ENCODE measurements around the gene TTLL11.

TTLL11 gene, protein sequence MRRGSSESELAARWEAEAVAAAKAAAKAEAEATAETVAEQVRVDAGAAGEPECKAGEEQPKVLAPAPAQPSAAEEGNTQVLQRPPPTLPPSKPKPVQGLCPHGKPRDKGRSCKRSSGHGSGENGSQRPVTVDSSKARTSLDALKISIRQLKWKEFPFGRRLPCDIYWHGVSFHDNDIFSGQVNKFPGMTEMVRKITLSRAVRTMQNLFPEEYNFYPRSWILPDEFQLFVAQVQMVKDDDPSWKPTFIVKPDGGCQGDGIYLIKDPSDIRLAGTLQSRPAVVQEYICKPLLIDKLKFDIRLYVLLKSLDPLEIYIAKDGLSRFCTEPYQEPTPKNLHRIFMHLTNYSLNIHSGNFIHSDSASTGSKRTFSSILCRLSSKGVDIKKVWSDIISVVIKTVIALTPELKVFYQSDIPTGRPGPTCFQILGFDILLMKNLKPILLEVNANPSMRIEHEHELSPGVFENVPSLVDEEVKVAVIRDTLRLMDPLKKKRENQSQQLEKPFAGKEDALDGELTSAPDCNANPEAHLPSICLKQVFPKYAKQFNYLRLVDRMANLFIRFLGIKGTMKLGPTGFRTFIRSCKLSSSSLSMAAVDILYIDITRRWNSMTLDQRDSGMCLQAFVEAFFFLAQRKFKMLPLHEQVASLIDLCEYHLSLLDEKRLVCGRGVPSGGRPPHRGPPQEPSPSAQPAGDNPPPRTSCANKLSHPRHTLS

DNA sequence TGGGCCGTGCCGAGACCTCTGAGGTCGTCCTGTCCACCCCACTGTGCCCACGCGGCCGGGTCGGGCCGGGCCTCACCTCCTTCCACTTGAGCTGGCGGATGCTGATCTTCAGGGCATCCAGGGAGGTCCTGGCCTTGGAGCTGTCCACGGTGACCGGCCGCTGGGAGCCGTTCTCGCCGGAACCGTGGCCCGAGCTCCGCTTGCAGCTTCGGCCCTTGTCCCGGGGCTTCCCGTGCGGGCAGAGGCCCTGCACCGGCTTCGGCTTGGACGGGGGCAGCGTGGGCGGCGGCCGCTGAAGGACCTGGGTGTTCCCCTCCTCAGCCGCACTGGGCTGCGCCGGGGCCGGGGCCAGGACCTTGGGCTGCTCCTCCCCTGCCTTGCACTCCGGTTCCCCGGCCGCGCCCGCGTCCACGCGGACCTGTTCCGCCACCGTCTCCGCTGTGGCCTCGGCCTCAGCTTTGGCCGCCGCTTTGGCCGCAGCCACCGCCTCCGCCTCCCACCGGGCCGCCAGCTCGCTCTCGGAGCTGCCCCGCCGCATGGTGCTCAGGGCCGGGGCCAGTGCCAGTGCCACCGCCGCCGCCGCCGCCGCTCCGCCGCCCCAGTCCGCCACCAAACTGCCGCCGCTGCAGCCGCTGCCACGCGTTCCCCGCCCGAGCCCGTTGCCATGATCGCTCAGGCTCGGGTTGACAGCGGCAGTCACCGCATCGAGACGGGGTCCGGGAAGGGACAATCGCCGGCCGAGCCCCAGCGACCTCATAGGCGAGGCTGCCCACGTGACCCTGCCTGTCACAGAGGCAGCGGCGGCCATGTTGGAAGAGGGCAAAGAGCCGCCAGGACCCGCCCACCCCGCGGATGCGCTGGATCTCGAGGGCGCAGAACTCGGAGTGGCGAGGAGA is at the start of gene TTLL11:
TTLL11 (minus strand) TSS at position 698 of the 896 bp plus-strand sequence; CDS start at position 538, 160 bp downstream.
- peak; percentile 90 for DNase-seq

DNA sequence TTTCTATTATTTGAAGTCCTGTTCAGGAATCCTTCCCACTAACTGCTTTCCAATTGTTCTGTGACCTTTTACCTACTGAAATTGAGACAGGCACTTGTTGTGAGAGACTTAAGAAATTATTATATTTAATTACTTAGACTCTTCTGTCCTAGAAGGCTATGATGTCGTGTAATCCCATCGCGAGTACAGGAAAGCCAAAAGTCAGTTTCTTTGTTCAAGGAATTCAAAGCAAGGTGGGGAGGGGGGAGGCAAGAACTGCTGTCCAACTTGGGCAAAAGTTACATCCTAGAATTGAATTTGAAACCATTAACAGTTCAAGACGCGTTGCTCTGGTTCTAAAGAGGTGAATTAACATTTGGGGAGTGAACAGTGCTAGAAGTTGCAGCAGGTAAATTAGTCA is 48.6 kb upstream of the TTLL11 start:
- no peak for DNase-seq

DNA sequence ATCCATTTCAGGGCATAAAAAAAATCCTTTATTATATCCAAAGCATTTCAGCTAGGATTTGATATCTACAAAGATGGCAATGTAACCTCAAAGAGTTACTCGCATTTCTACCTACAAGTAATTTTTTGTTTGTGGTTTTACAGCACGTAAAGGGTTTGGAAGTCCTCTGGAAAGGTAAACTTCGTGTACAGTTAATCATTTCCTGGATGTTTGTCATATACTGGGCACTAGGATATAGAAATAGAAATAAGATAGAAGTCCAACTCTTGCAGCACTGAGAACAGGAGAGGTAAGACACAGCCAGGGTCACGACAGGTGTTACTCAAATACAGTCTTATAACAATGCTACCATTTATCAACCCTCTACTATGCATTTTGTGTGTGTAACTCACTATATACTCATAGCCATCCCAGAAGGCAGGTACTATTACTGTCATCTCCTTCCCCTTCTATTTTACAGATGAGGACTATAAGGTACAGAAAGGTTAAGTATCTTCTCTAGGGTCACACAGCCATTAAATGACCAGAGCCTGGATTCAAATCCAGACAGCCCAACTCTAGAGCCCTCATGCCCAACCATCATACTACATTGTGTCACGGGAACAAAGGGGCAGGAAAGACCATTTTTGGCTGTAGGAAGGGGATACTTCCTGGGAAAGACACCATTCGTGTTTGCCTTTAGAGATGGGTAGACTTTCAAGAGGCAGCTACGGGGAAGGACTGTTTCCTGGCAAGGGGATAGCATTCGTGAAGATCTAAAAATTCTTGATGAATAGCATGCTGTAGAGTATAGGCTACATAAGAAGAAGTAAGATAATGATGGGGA is 47.5 kb upstream of the TTLL11 start:
- DNase-seq, result no peak

DNA sequence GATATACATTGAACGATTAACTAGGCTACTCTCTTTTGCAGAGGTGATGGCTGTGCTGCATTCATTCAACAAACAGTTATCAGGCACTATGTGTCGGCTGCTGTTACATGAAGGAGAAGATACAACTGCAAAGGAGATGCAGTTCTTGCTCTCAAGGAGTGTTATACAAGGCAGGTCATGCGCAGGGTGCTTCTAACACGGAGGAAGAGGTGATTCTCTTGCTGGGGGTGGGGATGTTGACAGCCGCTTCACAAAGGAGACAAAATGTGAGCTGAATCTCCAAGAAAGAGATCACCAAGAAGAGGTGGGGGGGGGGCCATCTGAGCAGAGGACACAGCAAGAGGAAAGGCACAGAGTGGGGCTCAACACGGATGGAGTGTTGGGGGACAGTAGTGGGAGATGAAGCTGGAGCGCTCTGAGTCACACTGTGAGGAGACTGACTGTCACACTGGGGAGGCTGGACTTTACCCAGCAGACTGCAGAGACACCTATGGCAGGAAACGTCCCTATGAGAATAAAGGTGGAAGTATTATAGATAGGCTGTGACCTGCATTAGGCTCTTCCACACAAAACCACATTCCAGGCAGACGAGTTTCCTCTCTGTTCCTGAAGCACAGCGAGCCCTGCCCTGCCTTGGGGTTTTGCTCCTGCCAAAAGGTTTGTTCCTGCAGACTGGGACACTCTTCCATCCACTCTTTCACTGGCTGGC is 45.6 kb upstream of the TTLL11 start:
- no peak for DNase-seq

DNA sequence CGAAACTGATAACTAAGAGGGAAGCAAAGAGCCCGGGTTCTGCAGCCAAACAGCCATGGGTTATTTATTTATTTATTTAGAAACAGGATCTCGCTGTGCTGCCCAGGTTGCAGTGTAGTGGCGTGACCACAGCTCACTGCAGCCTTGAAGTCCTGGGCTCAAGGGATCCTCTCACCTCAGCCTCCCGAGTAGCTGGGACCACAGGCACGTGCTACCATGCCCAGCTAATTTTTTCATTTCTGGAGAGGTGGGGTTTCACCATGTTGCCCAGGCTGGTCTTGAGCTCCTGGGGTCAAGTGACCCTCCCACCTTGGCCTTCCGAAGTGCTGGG is 42.4 kb upstream of the TTLL11 start:
- DNase-seq, result no peak

DNA sequence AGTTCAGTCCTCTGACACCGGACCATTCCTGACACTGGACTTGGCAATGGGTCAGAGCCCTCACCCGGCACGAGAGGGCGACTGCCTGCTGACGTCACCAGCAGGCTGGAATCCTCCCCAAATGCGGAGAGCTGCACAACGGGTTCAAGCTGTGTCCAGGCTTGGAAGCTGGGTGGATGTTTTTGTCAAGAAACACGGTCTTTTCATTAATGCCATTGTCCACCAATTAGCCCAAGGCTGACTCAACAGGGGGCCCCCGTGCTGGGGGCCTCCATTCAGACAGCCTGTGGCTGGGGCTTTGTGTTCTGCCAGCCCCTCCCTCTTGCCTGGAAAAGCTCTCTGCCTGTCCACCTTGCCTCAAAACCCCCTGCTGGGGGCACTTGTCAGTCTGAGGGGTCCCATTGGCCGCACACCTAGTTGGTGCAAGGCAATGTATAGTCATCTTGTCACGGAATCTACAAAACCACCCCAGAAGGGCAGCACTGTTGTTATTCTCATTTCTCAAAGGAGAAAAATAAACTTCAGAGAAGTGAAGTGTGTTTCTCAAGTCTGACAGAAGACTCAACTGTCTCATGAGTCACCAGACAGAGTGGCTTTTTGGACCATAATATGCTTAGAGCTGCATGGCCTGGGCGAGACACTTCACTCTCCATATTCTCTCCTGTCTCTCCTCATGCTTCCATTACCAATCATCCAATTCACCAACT is 41.9 kb upstream of the TTLL11 start:
- no peak for DNase-seq

DNA sequence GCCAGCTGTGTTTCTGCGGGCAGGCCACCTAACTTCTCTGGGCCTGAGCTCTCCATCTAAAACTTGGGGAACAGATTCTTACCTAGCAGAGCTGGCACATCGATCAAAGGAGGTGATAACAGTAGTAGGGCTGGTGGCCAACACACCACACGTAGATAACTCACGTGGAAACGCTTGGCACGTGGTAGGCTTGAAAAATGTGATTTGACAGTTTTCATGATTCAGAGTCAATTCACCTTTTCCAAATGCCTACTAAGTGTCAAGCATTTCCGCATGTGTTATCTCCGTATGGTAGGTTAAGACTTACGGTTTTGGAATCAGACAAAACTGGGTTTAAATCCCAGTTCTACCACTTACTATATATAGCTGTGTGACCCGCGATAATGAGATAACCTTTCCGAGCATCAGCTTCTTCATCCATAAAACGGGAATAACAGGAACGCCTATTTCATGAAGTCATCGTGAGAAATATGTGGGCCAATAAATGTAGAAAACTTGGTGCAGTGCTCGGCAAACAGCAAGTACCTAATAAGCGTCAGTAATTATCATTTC is 41.0 kb upstream of the TTLL11 start:
- DNase-seq, result no peak

DNA sequence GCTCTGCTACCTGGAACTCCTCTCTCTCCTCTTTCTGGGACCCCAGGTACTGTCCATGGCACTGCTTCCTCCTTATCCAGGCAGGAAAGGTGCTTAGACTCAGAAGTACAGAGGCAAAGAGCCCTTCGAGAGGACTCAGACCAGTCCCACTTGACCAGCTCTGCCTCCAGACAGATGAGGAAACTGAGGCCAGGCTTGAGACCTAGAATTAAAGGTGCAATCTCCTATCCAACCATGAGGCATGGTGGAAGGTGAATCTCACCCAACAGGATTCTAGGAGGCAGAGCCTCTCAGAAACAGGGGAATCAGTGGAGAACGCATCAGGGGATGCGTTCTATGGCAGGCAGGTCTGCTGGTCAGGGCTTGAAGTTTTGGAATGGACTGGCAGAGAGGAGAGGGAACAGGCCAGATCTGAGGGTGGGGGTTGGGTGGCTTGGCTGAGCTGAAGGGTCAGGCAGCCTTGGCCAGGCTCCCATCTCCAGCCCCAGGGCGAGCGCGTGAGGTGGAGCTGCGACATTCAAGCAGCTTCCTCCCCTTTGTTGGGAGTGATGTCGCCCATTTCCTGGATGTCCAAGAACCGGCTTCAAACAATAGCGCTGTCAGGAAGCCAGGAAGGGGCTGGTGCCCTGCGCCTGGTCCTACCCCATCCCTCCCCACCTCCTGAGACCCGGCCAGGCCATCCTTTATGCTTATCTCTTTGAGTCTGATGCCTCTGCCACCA is 40.3 kb upstream of the TTLL11 start:
- DNase-seq, result no peak

DNA sequence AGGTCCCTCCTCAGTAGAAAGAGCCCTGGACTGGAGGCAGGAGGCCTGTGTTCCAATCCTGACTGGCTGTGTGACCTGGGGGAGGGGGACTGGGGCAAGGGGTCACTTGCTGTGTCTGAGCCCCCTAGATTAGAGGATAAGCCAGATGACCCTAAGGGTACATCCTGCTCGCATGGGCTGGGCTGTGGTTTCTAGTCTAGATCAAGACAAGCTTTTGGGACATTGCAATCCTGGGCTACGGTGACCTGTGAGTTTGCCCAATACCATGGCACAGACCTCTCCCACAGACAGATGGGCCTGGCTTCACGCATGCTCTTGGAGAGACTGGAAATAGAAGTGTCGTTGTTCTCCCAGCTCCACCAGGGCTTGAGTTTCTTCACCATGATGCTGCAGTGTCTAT is 39.4 kb upstream of the TTLL11 start:
- no peak for DNase-seq

DNA sequence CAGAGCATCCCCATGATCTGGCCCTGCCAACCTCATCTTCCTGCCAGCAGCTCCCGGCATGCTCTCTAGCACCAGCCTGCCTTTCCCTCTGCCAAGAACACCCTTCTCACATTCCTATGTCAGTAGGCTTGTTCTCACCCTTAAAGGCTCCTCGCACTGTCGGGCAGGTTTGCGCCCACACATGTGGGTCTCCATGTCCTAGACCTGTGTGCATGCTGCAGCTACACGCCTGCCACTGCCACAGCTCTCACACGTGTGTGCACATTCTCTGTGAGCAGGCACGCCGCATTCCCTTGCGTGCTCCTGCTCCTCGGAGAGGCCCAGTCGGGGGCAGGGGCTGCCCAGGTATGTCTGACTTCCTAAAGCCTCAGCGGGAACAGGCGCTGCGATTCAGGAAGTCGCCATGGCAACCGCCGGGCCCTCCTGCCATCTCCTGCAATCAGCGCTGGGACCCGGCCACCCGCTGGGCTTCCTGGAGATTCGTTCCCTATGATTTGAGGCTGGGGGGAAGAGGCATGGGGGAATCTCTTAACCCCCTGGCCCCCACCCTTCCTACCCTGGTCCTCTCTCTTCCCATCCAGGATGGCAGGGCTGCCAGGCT is 38.4 kb upstream of the TTLL11 start:
- no peak for DNase-seq

DNA sequence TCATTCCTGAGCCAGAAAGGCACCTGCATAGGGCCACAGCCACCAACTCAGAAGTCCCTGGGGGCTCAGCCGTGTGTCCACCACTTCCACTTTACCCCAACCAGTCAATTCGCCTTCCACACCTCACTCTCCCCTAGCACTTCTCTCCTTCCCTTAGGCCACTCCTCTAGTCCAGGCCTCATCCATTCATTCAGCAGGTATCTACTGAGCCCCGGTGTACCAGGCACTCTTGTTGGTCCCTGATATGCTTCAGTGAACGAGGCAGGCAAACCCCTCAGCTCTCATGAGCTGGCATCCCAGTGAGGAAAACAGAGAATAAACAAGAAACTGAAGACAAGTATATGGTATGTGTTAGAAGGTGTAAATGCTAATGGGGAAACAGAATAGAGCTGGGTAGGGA is 37.7 kb upstream of the TTLL11 start:
- no peak for DNase-seq

DNA sequence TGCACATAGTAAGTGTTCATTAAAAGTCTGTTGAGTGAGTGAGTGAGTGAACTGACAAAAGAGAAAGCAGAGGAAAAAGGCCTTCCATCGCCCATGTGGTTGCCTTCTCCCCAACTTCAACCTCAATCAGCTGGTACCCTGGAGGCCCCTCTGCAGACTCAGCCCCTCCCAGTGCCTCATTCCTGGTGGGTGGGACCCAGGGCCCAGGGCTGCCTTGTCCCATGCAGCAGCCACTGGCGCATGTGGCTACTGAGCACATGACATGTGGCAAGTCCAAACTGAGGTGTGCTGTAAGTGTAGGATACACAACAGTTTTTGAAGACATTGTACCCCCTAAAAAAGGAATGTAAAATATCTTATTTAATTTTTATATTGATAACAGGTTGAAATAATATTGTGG is 36.9 kb upstream of the TTLL11 start:
- DNase-seq, result no peak

DNA sequence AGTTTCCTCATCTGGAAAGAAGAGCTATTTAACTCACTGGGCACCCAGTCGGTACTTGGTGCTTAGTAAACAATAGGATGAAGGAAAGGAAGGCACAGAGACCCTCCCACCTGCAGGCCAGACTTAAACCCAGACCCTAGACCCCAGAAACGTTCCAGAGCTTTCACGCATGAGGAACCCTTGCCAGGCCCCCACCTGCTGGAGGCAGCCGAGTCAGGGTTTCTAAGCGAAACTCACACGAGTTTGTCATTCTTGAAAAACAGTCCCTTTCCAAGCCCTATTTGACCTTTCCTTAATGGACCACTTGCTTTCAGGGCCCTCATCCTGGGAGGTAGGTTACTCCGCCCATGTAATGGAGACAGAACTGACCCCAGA is 35.8 kb upstream of the TTLL11 start:
- DNase-seq, result no peak

DNA sequence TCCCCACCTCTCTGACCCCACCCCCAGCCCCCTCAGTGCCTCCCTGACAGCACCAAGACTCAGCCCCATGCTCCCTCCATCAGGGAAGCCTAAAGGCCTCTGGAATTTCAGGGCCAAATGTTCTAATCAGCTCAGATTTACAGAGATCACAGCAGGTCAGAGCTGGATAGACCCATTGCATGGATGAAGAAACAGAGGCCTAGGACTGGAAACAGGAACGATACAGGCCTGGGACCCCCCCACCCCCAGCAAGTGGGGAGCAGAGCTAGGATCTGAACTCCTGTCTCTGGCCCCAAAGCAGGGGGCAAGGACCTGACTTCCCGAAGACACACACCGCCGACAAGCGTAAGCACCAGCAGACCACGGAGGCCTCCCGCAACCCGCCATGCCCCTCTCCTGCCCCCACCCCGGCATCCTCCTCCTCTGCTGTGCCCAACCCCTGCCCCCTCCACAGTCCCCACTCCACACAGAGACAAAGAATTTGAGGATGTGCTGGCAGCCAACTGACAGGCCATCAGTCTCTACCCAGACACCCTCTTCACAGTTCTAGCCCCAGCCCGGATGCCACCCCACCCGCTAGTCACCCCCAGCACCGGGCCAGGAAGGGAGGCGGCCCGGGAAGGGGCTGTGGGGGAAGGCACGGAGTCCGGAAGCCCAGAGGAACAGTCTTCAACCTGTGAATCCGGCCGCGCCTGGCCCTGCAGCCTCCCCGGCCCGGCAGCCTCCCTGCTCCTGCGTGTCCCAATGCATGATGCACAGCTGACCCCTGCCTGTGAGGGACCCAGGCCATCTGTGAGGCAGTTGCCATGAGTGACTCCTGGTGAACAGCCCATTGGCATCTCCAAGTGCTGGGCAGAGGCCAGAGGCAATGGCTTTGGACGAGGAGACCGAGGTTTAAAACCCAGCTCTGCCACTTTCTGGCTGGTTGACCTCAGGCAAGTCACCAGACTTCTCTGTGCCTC is 35.2 kb upstream of the TTLL11 start:
- no peak for DNase-seq

DNA sequence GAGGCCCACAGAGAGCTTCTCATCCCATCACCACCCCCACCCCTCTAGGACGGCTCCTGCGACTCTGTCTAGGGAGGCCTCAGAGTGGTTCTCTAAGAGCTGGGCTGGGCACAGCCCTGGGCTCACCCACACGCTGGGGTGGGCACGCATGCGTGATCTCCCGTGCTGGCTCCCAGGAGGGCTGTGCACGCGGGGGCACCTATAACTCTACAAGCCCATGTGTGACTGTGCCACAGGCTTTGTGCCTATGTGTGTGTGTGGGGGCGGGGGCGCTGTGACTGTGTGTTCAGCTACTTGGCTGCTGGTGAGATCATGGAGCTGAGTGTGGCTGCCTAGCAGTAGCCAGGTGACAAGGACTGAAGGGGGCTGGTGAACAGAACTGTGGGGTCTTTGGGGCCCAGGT is 34.3 kb upstream of the TTLL11 start:
- DNase-seq, result no peak

DNA sequence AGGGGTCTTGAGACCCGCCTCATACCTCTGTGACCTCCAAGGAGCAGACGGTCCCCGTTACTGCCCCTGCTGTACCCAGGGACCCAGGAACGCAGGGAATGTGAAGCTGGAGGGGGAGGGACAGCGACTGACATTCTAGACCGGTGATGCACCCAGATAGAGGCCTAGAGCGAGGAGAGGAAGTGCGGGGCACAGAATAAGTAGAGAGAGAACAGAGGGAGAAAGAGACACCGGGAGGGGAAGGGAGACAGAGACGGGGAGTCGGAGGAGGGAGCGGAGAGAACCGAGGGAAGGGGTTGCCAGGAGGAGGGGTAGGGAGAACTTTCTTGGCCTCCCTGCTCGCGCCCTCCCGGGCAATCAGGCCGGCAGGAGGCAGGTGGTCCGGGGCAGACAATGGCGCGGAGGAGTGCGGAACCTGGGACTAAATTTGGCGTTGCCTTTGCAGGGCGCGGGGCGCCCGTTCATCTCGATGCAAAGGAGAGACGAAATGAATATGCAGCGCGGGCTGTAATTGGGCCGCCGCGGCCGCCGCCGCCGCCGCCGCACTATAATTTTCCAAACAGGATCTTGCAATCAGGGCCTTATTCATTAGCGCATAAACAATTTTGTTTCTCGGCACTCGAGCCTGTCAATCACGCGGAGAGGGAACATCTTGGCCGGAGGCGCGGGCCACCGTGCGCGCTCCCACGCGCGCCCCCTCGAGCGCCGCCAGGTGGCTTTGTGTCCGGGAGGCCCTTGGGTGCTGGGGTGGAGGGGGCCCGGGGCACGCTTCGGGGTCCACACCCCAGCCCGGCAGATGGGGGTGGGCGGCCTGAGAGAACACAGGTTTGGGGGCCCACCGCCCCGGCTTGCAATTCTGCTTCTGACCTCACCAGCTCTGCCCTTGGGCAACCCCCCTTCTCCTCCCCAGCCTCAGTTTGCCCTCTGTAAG is 33.5 kb upstream of the TTLL11 start:
- no peak for DNase-seq
